ENCODE measurements around the gene LTBP2.

Gene LTBP2

DNA sequence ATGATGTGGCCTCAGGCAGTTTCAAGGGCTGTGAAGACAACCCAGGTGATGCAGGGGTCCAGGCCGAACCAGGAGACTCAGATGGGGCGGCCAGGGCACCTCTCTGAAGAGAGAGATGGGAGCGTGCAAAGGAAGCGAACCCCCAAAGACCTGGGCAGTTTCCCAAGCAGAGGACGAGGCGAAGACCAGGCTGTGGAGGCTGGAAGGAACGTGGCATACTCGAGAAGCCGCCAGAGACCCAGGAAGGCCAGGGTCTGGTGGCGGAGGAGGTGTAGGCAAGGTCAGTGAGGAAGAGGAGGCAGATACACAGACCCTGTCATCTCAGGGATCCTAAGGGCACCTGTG lies 24.7 kb downstream of the LTBP2 start:
- DNase-seq, result no peak

DNA sequence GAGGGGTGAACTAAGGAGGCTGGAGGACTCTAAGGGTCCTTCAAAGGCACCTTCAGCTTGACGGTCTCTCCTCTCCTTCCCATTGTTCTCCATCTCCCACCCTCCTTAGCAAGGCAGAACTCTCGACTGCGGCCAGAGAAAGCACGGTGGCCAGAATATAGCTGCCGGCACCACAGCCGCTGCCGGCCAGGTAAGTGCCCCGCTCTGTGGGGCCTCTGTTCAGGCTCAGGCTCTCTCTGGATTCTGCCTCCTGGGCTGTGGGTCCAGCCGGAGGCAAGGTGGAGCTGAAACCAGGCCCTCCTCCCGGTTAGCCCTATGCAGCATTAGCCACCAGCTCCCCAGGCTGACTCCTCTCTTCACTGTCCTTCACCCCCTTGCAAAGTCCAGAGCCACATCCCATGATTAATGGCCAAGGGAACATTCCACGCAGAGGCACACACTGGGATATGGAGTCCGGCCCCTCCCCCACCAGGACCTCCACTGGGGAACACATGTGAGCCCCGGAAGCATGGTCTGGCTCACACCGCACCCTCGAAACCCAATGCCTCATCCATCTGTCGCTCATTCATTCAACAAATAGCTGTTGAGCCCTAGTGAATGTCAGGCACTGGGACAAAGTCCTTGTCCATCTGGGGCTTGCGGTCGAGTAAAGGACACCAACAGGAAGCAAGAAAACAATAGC lies 25.2 kb downstream of the LTBP2 start:
- DNase-seq, result no peak

DNA sequence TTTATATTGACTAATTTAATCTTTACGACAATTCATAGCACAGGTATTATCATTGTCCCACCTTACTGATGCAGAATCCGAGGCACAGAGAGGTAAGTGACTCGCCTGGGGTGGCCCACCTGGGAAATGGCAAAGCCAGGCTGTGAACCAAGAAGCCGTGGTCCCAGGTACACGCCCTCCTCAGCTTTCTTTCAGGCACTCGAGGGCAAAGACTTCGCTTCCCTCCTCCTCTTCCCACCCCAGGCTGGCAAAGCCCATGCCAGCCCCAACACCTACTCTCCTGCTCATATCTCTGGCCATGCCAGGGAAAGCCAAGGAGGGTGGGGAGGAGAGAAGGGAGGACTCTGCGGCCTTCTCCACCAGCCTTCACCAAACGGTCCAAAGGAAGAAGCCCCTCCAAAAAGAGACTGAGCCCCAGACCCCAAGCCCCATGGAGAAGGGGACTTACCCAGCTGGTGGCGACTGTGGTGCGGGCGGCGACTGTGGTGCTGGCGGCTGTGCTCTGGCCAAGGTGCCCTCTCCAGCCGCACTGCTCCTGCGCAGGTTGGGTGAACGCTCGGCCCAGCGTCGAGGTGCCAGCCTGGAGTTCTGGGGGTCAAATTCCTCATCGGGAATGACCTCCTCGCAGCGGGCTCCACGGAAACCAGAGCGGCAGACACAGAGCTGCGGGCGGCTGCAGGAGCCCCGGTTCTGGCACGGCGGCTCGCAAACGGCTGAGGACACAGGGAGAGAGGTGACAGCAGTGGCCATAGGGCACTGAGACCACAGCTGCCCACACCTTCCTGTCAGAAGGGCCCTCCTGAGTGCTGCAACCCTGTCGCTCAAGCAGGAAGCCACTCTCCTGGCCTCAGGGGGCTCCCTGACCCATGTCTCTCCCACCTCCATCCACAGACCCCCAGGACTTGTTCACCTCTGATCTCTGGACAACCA lies 26.4 kb downstream of the LTBP2 start:
- DNase-seq, result no peak

DNA sequence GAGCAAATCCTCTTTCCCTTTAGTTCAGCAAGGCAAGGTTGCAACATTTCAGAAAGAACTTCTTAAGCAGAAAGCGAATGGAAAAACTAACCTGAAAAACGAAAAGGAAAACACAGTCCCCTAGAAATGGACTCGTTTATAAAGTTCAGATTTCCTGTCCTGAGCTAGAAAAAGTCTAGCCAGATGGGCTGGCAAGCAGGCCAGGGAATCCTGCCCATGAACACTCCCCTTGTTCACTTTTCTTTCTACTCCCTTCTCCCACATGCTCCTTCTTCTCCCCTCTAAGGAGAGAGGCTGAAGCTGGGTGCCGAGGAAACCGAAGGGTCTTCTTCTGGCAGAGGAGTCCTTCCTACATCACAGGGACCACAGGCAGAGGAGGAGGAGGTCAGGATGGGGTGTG lies 27.1 kb downstream of the LTBP2 start:
- no peak for DNase-seq

DNA sequence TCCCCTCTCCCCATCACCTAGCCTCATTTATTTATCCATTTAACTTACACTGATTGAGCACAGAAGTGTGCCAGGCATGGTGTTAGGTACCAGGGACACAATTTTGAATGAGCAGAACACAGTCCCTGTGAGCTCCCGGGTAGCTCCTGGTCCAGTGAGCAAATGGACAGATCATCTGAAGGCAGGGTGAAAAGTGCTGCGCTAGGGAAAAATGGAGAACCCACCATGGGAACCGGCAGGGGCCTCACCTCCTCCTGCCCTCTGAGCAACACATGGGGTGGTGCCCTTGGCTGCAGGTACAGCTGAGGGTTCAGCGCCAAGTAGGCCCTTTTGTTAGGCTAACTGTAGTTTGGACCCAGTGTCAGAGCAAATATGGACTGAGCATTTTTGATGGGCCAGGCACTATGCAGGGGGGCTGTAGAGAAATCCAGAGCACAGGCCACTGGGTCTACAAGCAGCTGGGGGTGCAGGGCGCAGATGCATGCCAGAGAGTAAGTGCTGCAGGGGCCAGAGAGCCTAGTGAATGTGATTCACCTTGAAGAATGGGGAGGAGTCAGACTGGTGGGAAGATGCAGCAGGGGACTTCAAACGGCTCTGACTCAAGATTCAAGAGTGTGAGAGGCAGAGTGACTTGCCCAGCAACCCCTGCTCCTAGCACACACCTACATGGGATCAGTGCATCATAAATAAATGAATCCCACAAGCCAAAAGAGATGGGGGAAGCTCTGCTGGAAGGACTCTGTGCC lies 28.2 kb downstream of the LTBP2 start:
- no peak for DNase-seq

DNA sequence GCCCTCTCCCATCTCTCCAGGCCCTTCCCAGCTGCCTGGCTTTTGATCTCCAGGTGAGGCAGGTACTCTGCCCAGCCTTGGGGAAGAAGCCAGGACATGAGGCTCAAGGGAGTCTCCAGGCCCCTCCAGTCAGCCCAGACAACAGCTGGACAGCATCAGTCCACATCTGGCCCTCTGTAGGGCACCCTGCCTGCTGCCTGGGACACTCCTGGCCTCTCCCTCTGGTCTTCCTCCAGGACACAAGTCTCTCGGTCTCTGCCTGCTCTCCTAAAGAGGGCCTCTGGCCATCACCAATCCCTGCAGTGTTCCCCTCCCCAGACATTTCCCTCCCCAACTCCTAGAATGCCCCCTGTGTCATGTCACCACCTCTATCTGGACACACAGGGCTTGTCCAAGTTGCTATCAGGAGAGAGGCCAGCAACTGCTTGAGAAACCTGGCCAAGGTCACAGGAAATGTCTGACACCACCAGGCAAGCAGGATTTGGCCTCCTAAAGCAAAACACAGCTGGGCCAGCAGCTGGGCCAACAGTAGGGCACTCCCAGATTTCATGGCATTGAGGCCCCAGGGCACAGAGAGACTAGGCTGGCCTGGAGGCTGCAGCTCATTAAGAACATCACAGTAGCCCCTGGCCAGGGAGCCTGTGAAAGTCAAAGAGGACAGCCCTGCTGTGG lies 29.0 kb downstream of the LTBP2 start:
- no peak for DNase-seq

DNA sequence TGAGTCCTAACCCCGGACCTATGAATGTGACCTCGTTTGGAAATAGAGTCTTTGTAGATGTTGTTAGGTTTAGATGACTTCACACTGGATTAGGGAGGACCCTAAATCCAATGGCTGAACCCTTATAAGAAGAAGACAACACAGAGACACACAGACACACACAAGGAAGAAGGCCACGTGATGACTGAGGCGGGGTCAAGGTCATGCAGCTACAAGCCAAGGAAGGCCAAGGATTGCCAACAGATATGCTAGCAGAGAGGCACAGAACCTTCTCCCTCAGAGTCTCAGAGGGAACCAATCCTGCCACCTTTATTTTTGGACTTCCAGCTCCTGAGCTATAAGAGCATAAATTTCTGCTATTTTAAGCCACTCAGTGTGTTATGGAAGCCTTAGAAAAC lies 31.8 kb downstream of the LTBP2 start:
- no peak for DNase-seq

DNA sequence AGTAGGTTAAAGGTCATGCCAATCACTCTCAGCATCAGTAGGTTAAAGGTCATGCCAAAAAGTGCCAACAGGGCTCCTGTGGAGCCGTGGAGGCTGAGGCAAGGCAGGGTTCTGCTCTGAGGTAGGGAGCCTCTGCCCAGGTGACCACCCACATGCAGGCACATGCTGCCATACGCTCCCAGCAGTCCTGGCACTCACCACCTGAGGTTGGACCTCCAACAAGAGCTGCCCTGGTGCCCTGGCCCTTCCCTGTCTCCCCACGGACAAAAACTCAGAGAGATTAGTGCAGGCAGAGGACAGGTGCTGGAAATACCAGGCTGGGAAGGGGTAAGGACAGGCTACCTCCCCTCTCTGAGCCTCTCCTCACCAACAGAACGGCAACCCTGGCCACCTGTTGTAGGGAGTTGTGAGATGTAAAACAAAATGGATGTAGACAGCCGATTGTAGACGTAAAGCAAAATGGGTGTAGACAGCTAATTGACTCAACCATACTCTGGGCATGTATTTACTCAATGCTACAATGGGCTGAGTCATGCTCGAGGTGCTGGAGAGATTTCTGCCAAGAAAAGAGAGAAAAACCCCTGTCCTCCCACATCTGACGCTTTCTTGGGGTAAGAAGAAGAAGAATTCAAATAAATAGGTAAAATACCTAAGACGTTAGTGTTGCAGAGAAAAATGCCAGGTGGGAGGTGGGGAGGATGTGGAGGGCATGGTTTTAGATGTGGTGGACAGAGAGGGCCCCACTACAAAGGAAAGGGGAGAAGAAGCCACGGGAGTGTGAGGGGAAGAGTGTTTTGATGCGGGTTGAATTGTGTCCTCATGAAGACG lies 32.4 kb downstream of the LTBP2 start:
- DNase-seq, result no peak

DNA sequence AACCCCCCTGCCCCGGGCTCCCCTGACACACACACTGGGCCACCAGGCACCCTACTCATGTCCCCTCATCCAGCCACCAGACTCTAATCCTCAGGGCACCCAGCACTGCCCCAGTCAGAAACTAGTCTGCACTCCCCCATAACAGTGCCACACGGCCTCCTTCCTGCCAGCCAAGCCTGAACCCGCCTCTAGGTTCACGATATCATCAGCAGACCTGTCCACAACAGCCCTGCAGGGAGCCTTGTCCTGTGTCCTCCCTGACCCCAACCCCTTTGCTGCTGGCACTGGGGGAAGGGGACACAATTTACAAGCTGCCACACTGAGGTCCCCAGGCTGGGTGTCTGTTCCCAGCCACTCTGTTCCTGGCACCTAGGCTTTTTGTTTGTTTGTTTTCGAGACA lies 33.6 kb downstream of the LTBP2 start:
- DNase-seq, result no peak

DNA sequence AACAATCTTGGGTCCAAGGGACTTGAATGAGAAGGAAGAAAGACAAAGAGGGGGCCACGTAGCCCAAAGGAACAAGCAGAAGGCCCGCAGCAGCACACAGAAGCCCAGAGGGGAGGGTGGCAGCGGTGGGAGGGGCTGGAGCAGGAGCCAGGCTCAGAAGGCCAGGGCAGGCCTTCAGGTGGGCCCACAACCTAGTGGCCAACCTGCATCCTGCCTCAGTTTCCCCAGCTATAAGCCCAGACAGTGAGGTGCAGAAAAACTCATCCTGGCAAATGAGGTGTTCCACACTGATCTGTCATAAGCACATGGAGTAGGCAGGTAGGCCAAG lies 34.1 kb downstream of the LTBP2 start:
- DNase-seq, result no peak

DNA sequence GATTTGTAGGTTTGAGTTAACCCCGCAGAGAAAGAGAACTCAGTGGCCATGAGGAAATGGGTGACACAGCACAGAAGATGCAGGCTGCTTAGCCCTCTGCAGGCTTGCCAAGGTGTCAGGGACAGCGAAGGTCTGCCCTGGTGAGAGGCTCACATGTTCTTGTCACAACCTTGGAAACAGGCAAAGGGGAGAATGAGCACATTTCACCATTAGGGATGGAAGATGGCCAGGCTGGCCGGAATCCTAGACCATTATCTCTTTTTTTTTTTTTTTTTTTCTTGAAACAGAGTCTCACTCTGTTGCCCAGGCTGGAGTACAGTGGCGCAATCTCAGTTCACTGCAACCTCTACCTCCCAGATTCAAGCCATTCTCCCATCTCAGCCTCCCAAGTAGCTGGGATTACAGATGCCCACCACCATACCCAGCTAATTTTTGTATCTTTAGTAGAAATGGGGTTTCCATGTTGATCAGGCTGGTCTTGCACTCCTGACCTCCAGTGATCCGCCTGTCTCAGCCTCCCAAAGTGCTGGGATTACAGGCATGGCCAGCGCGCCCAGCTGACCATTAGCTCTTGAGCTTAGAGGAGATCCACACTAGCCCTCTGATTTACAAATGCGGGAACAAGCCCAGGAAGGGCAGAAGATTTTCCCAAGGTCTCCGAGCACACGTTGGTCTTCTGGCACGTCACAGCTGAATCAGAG lies 34.6 kb downstream of the LTBP2 start:
- DNase-seq, result no peak

DNA sequence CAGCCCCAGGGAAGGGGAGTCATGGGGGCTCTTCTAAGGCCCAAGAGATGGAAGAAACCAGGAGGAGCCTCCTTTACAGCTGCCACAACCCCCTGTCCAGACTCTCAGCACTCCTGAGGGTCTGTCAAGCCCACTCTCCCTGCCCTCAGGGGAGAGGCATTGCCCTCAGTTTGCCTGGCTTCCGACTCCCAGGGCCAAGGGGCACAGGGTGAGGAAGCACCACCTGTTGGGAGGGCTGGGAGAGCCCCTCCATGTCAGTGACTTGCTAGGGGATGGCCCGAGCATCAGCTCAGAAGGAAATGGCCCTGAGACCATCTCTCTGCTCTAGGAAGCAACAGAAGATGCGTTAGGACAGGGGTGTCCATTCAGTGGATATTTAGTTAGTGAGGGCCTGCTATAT lies 36.1 kb downstream of the LTBP2 start:
- no peak for DNase-seq

DNA sequence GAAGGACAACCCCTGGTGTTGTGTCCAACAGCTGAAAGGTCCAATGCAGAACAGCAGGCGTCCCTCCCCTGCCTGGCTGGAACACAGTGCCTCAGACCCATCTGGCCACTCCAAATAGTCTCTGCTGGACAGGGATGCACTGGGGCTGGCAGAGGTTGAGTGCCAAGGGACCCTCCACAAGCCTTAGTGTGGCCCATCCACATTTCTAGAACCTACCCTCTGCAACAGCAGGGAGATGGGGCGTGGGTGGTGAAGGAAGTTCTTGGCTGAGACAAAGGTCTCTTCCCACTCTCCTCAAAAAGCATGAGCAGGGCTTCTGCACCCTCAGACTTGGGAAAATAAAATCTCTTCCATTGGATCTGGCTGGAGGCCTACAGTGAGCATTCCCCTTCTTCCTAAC lies 36.5 kb downstream of the LTBP2 start:
- DNase-seq, result no peak

DNA sequence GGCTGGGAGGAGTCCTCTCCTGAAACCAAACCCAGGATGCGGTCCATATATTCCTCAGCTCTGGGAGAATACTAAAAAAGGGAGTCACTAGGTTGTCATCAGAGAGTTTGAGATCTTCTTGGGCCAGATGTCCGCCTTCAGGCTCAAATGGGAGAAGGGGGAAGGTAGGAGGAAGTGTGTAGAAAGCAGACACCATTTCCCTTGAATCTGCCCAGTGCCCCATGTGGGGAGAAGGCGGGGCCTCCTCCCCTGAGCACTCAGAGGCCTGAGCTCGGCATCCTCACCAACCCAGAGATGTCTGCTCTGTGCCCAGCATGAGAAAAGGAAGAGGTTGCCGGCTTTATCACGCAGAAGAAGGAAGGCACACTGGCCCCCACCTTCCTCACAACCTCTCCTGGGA lies 37.3 kb downstream of the LTBP2 start:
- DNase-seq, result no peak

DNA sequence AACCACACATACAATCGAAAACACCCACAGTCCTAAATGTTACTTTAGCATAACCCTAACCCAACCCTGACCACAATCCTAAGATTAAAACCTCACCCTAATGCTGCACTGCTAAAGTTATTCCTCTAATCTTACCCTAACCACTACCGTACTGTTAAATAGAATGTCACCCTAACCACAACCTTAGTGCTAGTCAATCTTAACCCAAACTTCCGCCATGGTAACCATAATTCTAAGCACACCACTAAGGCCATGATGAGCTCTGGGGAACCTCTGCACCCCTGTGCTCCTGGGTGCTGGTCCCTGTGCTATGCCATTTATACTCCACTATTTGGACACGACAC lies 38.0 kb downstream of the LTBP2 start:
- DNase-seq, result no peak

DNA sequence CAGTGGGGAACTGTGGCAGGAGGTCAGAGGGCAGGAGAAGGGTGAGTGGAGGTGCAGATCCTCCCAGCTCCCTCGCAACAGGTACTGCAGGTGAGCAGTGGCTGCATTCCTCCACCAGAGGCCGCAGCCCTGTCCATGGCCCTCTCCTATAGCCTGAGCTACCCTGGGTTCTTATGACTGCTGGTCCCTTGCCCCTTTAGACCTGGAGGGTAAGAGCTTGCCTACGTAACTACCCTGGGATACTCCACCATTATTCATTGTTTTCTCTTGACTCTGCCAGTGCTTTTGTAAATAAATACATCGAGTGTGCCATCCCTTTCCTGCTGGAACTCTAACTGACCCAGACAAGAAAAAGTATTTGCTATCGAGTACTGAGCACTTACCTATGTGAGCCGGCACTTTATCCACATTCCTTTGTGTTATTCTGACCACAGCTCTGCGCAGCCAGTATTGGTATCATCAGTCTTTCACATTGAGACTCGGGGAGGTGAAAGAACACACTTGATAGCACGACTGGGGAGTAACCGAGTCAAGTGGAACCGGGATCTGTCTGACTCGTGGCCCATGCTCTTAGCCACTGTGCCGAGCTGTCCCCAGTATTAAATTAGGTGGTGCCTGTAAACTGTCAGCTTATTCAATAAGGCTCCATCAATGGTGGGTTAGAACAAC lies 38.5 kb downstream of the LTBP2 start:
- no peak for DNase-seq

DNA sequence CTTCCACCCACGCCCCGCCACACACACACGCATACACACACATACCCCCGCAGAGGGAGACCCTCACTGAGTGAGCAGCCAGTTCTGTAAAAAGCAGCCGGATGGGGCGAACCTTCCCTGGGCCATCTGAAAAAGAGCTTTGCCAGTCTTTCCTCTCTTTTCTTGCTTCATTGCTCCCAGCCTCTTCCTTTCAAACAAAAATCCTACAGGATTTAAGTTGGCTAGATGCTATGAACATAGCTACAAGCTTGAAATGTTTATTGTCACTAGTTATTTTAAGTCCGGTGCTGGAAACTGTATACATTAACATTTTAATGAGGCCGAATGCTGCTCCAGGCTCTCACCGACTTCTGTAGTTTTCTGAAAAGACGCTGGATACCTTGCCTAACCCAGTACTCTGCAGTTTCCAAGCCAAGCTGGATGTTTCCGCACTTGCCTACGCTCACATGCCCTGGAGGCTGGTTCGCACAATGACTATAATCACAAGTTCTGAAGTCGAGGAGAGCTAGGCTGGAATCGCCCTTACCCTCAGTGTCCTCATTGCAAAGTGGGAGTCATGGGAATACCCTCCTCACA lies 39.2 kb downstream of the LTBP2 start:
- DNase-seq, result no peak

DNA sequence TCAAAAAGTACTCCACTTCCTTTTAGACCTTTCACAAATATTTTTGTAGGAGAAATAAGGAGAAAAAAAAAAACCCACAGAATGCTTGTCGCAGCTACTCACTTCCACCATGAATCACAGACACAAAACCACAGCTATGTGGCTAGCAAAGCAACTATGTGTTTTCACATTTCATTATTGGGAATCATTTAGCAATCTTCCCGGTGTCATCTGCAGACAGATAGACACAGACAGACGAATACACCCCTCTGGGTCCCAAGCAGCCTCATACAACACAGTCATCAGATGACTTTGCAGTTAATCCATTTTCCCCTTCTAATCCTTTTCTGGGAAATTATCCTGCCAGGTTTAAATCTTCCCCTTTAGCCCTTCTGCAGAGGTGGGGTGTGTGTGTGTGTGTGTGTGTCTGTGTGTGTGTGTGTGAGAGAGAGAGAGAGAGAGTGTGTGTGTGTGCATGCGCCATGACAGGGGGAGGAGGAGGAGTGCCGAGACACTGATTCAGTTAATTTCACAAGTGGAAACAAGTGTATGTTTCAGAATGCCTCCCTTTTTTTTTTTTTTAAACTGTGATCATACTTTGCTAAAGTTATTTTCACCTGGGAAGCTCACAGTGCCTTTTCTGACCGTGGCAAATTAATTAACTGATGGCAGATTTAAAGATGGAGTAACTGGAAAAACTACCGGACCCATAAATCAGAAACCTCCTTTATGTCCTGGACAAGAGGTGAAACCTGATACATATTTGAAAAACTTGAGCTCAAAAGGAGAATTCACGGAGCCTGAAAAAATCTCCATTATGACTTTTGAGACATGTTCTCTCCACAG lies 39.9 kb downstream of the LTBP2 start:
- no peak for DNase-seq

DNA sequence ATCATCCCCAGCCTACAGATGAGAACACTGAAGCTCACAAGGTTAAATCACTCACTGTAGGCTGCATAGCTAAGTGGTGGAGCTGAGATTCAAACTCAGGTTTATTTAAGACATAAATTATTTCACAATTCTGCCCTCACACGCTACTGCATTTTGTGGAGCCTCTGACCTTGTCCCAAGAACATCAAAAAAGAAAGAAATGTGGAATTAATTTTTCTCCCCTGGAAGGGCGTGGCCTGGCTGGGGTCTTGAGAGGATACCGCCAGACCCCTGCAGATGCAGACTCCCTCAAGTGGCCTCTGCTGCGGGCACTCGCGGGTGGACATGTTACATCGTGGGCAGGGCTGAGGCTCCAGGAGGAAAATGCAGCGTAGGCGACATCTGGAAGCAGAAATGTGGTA lies 40.6 kb downstream of the LTBP2 start:
- no peak for DNase-seq

DNA sequence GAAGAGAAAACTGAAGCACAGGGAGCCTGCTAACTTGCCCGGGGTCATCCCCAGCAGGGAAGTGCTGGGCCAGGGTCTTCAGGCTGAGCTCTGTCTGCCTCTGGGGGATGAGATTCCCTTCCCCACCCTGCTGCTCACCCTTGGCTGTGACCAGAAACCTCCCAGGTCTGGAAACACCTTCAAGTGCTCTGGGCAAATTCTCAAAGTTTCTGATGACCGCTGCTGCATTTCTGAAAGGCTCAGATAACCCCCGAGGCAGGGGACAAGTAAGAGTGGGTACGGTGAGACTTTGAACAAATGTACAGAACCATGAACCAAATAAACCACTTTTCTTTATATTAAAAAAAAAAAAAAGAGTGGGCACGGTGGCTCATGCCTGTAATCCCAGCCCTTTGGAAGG lies 41.3 kb downstream of the LTBP2 start:
- DNase-seq, result no peak

Measured in NCI-H1694 (cell line).